WTC11 (cell line): ENCODE results near the gene CAPN12. TPM values are rescaled to one million over a fixed set of nuclear protein-coding genes. Genes with fewer than 3 reads are reported as not detected.
A peak's percentile ranks its signal among the peaks of the same experiment; 100 is the strongest.

Experiments
- ATAC-seq: fragments of 200-7000 bp; cut with Tn5 transposase; 2 replicates; pipeline ENCODE4 v1.10.0; 2021; ENCODE audit warnings: mild to moderate bottlenecking, moderate library complexity
- CTCF ChIA-PET: fragments of 300-600 bp; sonication (Branson Sonifier 250); formaldehyde crosslinking; loops from one replicate; lab custom pipeline; 2021; ENCODE audit warnings: antibody characterized with exemption; lab: Charles Lee
- POLR2A ChIA-PET: fragments of 350-600 bp; sonication (Branson Sonifier 250); formaldehyde crosslinking; loops from one replicate; lab custom pipeline; 2021; ENCODE audit warnings: antibody characterized with exemption; lab: Charles Lee
- DNase-seq: peaks from one replicate; pipeline ENCODE4 v3.0.0; 2021; ENCODE audit warnings: low spot score
- H3K27ac Mint-ChIP-seq: 2 replicates; pipeline ENCODE4 v1.8.0; 2021; ENCODE audit warnings: mixed read lengths
- H3K27me3 Mint-ChIP-seq: 2 replicates; pipeline ENCODE4 v1.8.0; 2021; ENCODE audit warnings: low read depth, mild to moderate bottlenecking, moderate library complexity, mixed read lengths
- H3K36me3 Mint-ChIP-seq: 2 replicates; pipeline ENCODE4 v1.8.0; 2021; ENCODE audit warnings: mixed read lengths
- H3K4me1 Mint-ChIP-seq: 2 replicates; pipeline ENCODE4 v1.8.0; 2022; ENCODE audit warnings: mixed read lengths
- H3K4me3 Mint-ChIP-seq: 2 replicates; pipeline ENCODE4 v1.8.0; 2021; ENCODE audit warnings: mild to moderate bottlenecking, moderate library complexity, mixed read lengths
- H3K9me3 Mint-ChIP-seq: 2 replicates; pipeline ENCODE4 v1.8.0; 2021; ENCODE audit warnings: mixed read lengths
- ATF2 ChIP-seq: sonication (generic); formaldehyde crosslinking; IDR thresholded peaks from 2 replicates; pipeline ENCODE4 v1.8.1; 2022; ENCODE audit warnings: low read depth, missing genetic modification reagents, borderline replicate concordance
- ATF3 ChIP-seq: sonication (generic); formaldehyde crosslinking; conservative IDR thresholded peaks from 2 replicates; pipeline ENCODE4 v1.8.1; 2022; ENCODE audit warnings: mild to moderate bottlenecking, missing genetic modification reagents
- E2F1 ChIP-seq: sonication (generic); formaldehyde crosslinking; IDR thresholded peaks from 2 replicates; pipeline ENCODE4 v1.8.0; 2022; ENCODE audit warnings: mild to moderate bottlenecking, missing genetic modification reagents
- EMX1 ChIP-seq: fragments of 250-450 bp; sonication (Bioruptor Pico); IDR thresholded peaks from 2 replicates; pipeline ENCODE4 v1.8.0; 2021; ENCODE audit warnings: mild to moderate bottlenecking
- ESRRA ChIP-seq: sonication (generic); formaldehyde crosslinking; IDR thresholded peaks from 2 replicates; pipeline ENCODE4 v1.8.1; 2022; ENCODE audit warnings: mild to moderate bottlenecking, missing genetic modification reagents, borderline replicate concordance
- ETV6 ChIP-seq: sonication (generic); formaldehyde crosslinking; IDR thresholded peaks from 2 replicates; pipeline ENCODE4 v1.8.1; 2022; ENCODE audit warnings: mild to moderate bottlenecking, missing genetic modification reagents
- IRF1 ChIP-seq: sonication (generic); formaldehyde crosslinking; IDR thresholded peaks from 2 replicates; pipeline ENCODE4 v1.8.0; 2023; ENCODE audit warnings: missing genetic modification reagents
- MLX ChIP-seq: sonication (generic); formaldehyde crosslinking; IDR thresholded peaks from 2 replicates; pipeline ENCODE4 v1.8.1; 2023; ENCODE audit warnings: mild to moderate bottlenecking, missing genetic modification reagents, moderate library complexity
- OVOL2 ChIP-seq: fragments of 250-450 bp; sonication (Bioruptor Pico); IDR thresholded peaks from 2 replicates; pipeline ENCODE4 v1.9.0; 2021; ENCODE audit warnings: mild to moderate bottlenecking, borderline replicate concordance
- RORB ChIP-seq: fragments of 250-450 bp; sonication (Bioruptor Pico); IDR thresholded peaks from 2 replicates; pipeline ENCODE4 v1.9.0; 2021; ENCODE audit warnings: mild to moderate bottlenecking
- TEAD4 ChIP-seq: sonication (generic); formaldehyde crosslinking; IDR thresholded peaks from 2 replicates; pipeline ENCODE4 v1.8.0; 2022; ENCODE audit warnings: mild to moderate bottlenecking, missing genetic modification reagents
- ZBTB43 ChIP-seq: sonication (generic); formaldehyde crosslinking; IDR thresholded peaks from 2 replicates; pipeline ENCODE4 v1.8.1; 2023; ENCODE audit warnings: mild to moderate bottlenecking, missing genetic modification reagents
- ZNF281 ChIP-seq: sonication (generic); formaldehyde crosslinking; IDR thresholded peaks from 2 replicates; pipeline ENCODE4 v1.8.0; 2023; ENCODE audit warnings: mild to moderate bottlenecking, missing genetic modification reagents
- ZNF532 ChIP-seq: fragments of 250-450 bp; sonication (Bioruptor Pico); IDR thresholded peaks from 2 replicates; pipeline ENCODE4 v1.9.0; 2021; ENCODE audit warnings: mild to moderate bottlenecking, borderline replicate concordance
- total RNA-seq: library from RNA; stranded (reverse); gene quantifications from 3 replicates; pipeline ENCODE4 v1.2.3, GENCODE V29; 2021

The CAPN12 gene
- total RNA-seq, 1 experiment from 2014 or later, result 9.6 TPM

- POLR2A ChIA-PET, result interaction anchor here (0.5 kb wide), 1 partner anchor 104 kb away, joined by 7 read pairs; no protein-coding TSS in a partner anchor
- no peak for TF ChIP-seq ATF3 (CRISPR knock-in tag)
- TF ChIP-seq RORB (CRISPR knock-in tag), result no peak
- TF ChIP-seq ESRRA (CRISPR knock-in tag), result no peak
Measured at GRCh38 chr19:38709671-38710415, 34.4 kb downstream of the CAPN12 start.

GRCh38 chr19:38709119-38709518 lies 35.2 kb downstream of the CAPN12 start:
- Mint-ChIP-seq H3K4me1 (no peaks in the 10 kb centered on the region), H3K27ac (no peak overlapping the region), H3K4me3 (no peak overlapping the region), H3K27me3 (no peaks in the 10 kb centered on the region), H3K36me3 (peaks cover 56% of the 10 kb centered on the region), H3K9me3 (no peaks in the 10 kb centered on the region)
- no peak for ATAC-seq
- no peak for DNase-seq
- POLR2A ChIA-PET, result interaction anchor here (0.6 kb wide), 1 partner anchor 24 kb away, joined by 3 read pairs; no protein-coding TSS in a partner anchor
- no peak for TF ChIP-seq ZNF532 (CRISPR knock-in tag)
- no peak for TF ChIP-seq IRF1 (CRISPR knock-in tag)
- no peak for TF ChIP-seq ZBTB43 (CRISPR knock-in tag)
- TF ChIP-seq ATF3 (CRISPR knock-in tag), result no peak
- TF ChIP-seq ZNF281 (CRISPR knock-in tag), result no peak
- no peak for TF ChIP-seq ETV6 (CRISPR knock-in tag)
- no peak for TF ChIP-seq TEAD4 (CRISPR knock-in tag)
- no peak for TF ChIP-seq OVOL2
- no peak for TF ChIP-seq E2F1
- TF ChIP-seq EMX1 (CRISPR knock-in tag), result no peak
- TF ChIP-seq ATF2 (CRISPR knock-in tag), result no peak
- TF ChIP-seq MLX (CRISPR knock-in tag), result no peak
- CTCF ChIA-PET, result no interaction called here

More at GRCh38 chr19:38709671-38710415, 34.4 kb downstream of the CAPN12 start:
- Mint-ChIP-seq H3K4me3 (no peak overlapping the region), H3K27me3 (no peaks in the 10 kb centered on the region), H3K36me3 (peaks cover 57% of the 10 kb centered on the region), H3K27ac (peak overlapping the region; percentile 63; the same call in 1 of the 2 replicates), H3K4me1 (no peaks in the 10 kb centered on the region), H3K9me3 (no peaks in the 10 kb centered on the region)
- ATAC-seq (no peak), DNase-seq (no peak)
- CTCF ChIA-PET, result interaction anchor here (1.3 kb wide), 1 partner anchor 221 kb away, joined by 3 read pairs; the partner anchor contains the start of genes MRPS12 and SARS2
